HUES64 (cell line): ENCODE results near the gene DDAH2.

Experiments
- H3K27ac ChIP-seq: 2 replicates; pipeline ENCODE4 v1.7.0; 2013; ENCODE audit warnings: low read depth, low read length, inconsistent platforms
- H3K27me3 ChIP-seq: 2 replicates; pipeline ENCODE4 v1.6.1; 2013; ENCODE audit warnings: mild to moderate bottlenecking, low read length; ENCODE audit not compliant: insufficient read depth
- H3K36me3 ChIP-seq: 2 replicates; pipeline ENCODE4 v1.6.1; 2013; ENCODE audit warnings: mild to moderate bottlenecking, low read length; ENCODE audit not compliant: insufficient read depth
- H3K4me1 ChIP-seq: 2 replicates; pipeline ENCODE4 v1.6.1; 2013; ENCODE audit warnings: mild to moderate bottlenecking, low read length, moderate library complexity; ENCODE audit not compliant: insufficient read depth
- H3K4me3 ChIP-seq: 2 replicates; pipeline ENCODE4 v1.5.1; 2013; ENCODE audit warnings: mild to moderate bottlenecking, low read length, moderate library complexity
- H3K9ac ChIP-seq: 2 replicates; pipeline ENCODE4 v1.6.1; 2013; ENCODE audit warnings: mild to moderate bottlenecking, low read depth, low read length
- H3K9me3 ChIP-seq: 2 replicates; pipeline ENCODE4 v1.6.1; 2013; ENCODE audit warnings: low read depth, low read length; ENCODE audit not compliant: insufficient read depth
- WGBS: fragments of 150-250, 120-280 bp; methylation state at CpG from one replicate; pipeline ENCODE4 v1.1.7; 2013; ENCODE audit warnings: missing lambda C conversion rate; 5-methylcytosine and 5-hydroxymethylcytosine counted together

Gene DDAH2

DNA sequence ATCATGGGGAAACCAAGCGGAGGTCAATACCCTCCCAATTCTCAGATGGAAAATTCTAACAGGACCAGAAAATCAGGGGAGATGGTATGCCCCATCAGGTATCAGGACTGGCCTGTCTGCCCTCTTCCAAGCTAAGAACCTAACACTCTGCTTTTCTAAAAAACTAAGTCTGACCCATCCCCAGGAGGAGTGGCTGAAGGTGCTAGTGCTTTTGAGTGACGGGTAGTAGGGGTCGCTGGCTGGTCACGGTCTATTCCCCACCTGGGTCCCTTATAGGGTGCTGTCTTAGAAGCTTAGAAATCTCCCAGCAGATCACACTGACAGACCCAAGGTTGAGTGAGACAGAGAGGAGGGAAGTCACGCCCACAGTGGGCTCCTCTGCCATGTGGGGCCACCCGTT is 35.6 kb downstream of the DDAH2 start:
- H3K9me3 ChIP-seq, result no peaks in the 10 kb centered on the region
- 89% methylated on average over 6 of the region's 6 CpGs for WGBS
- no peaks in the 10 kb centered on the region for H3K4me1 ChIP-seq
- H3K36me3 ChIP-seq, result peaks cover 66% of the 10 kb centered on the region
- no peak overlapping the region for H3K4me3 ChIP-seq
- H3K9ac ChIP-seq, result no peak overlapping the region
- no peak overlapping the region for H3K27ac ChIP-seq
- no peaks in the 10 kb centered on the region for H3K27me3 ChIP-seq

DNA sequence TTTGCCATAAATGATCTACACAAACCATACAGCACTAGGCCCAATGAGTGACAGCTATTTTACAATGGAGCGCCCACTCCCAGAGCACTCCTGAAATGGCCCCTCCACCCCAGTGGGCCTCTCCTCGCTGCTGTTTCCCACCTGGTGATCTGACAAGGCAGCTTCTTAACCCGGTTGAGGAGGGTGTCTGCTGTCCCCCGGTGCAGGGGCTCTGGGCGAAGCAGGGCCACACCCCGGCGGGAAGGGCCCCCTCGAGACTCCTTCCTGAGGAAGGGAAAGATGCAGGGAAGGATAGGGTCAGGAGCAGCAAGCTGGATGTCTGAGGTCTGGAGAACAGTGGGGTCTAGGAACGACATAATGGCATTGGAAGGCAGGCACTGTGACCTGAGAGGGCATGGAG is 36.2 kb downstream of the DDAH2 start:
- H3K27me3 ChIP-seq, result no peaks in the 10 kb centered on the region
- H3K4me1 ChIP-seq, result no peaks in the 10 kb centered on the region
- H3K9me3 ChIP-seq, result no peaks in the 10 kb centered on the region
- H3K4me3 ChIP-seq, result no peak overlapping the region
- no peak overlapping the region for H3K27ac ChIP-seq
- 94% methylated on average over 9 of the region's 9 CpGs for WGBS
- H3K9ac ChIP-seq, result no peak overlapping the region
- peaks cover 72% of the 10 kb centered on the region for H3K36me3 ChIP-seq

GRCh38 chr6:31692353-31692752 is 36.7 kb downstream of the DDAH2 start:
- 96% methylated on average over 4 of the region's 4 CpGs for whole genome bisulfite sequencing
- Histone ChIP-seq H3K9me3 (no peaks in the 10 kb centered on the region), H3K4me3 (no peak overlapping the region), H3K4me1 (no peaks in the 10 kb centered on the region), H3K27ac (no peak overlapping the region), H3K9ac (no peak overlapping the region), H3K36me3 (peaks cover 77% of the 10 kb centered on the region), H3K27me3 (no peaks in the 10 kb centered on the region)

DNA sequence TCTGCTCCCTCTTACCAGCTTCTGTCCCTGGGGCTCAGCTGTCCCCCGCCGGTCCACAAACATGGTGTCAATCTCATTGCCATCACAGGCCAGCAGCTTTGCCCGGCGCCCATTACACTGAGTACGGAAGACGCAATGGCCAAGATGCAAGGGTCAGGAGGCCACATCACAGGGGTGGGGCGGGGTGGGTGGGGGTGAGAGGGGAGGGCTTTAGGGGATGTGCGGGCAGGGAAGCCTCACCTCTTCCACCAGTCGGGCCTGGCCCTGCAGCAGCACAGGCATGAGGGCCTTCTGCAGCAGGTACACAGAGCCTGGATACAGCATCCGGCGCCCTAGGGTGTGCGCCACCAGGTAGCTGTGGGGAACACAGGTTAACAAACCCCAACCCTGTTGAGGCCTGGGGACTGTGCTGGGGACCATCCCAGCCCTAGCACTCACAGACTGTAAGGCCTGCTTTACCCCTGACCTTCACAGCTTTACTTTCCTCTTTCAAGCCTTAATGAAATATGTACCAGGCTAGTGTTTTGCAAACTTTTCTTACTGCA is 37.5 kb downstream of the DDAH2 start:
- 93% methylated on average over 12 of the region's 12 CpGs for WGBS
- H3K36me3 ChIP-seq, result peaks cover 77% of the 10 kb centered on the region

DNA sequence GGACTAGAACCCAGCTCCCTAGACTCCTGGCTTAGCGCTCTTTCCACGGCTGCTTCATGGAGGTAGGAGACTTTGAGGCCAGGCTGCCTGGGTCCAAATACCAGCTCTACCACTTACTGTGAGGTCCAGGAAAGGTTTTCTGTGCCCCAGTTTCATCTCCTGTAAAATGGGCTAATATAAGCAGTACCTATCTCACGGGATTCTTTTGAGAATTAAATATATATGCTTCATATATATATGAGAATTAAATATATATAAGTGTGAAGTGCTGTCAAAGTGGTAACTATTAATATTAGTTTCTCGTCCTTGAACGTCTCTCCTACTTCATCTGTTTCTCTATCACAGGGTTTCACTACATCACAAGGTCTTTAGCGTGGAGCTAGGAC is 38.0 kb downstream of the DDAH2 start:
- Histone ChIP-seq H3K27me3 (no peaks in the 10 kb centered on the region), H3K4me1 (no peaks in the 10 kb centered on the region), H3K36me3 (peaks cover 81% of the 10 kb centered on the region), H3K4me3 (no peak overlapping the region), H3K9ac (no peak overlapping the region), H3K27ac (no peak overlapping the region), H3K9me3 (no peaks in the 10 kb centered on the region)
- WGBS, result 94% methylated on average over 5 of the region's 6 CpGs

More for the DNA sequence above, 37.5 kb downstream of the DDAH2 start:
- Histone ChIP-seq H3K9me3 (no peaks in the 10 kb centered on the region), H3K27me3 (no peaks in the 10 kb centered on the region), H3K9ac (no peak overlapping the region), H3K27ac (no peak overlapping the region), H3K4me3 (no peak overlapping the region), H3K4me1 (no peaks in the 10 kb centered on the region)

- peaks cover 81% of the 10 kb centered on the region for H3K36me3 ChIP-seq
- WGBS, result 71% methylated on average over 8 of the region's 10 CpGs
Observed at GRCh38 chr6:31690231-31691077, 38.6 kb downstream of the DDAH2 start.

GRCh38 chr6:31689249-31690110 is 39.6 kb downstream of the DDAH2 start:
- Histone ChIP-seq H3K4me1 (no peaks in the 10 kb centered on the region), H3K9me3 (no peaks in the 10 kb centered on the region), H3K9ac (no peak overlapping the region), H3K27ac (no peak overlapping the region), H3K27me3 (no peaks in the 10 kb centered on the region), H3K4me3 (no peak overlapping the region), H3K36me3 (peaks cover 73% of the 10 kb centered on the region)
- 89% methylated on average over 11 of the region's 11 CpGs for WGBS

More at GRCh38 chr6:31690231-31691077, 38.6 kb downstream of the DDAH2 start:
- Histone ChIP-seq H3K9ac (no peak overlapping the region), H3K27ac (no peak overlapping the region), H3K9me3 (no peaks in the 10 kb centered on the region), H3K4me3 (no peak overlapping the region), H3K4me1 (no peaks in the 10 kb centered on the region), H3K27me3 (no peaks in the 10 kb centered on the region)

- 83% methylated on average over 14 of the region's 14 CpGs for WGBS
- Histone ChIP-seq H3K27me3 (no peaks in the 10 kb centered on the region), H3K4me3 (no peak overlapping the region), H3K27ac (no peak overlapping the region), H3K9me3 (no peaks in the 10 kb centered on the region), H3K36me3 (peaks cover 62% of the 10 kb centered on the region), H3K4me1 (no peaks in the 10 kb centered on the region), H3K9ac (no peak overlapping the region)
Observed at GRCh38 chr6:31687860-31688693, 41.0 kb downstream of the DDAH2 start.

GRCh38 chr6:31687321-31687720 is 41.8 kb downstream of the DDAH2 start:
- Histone ChIP-seq H3K27me3 (peaks cover 5% of the 10 kb centered on the region), H3K27ac (no peak overlapping the region), H3K9ac (no peak overlapping the region), H3K4me3 (no peak overlapping the region), H3K9me3 (no peaks in the 10 kb centered on the region), H3K4me1 (no peaks in the 10 kb centered on the region), H3K36me3 (peaks cover 57% of the 10 kb centered on the region)
- WGBS, result 87% methylated on average over 8 of the region's 8 CpGs

DNA sequence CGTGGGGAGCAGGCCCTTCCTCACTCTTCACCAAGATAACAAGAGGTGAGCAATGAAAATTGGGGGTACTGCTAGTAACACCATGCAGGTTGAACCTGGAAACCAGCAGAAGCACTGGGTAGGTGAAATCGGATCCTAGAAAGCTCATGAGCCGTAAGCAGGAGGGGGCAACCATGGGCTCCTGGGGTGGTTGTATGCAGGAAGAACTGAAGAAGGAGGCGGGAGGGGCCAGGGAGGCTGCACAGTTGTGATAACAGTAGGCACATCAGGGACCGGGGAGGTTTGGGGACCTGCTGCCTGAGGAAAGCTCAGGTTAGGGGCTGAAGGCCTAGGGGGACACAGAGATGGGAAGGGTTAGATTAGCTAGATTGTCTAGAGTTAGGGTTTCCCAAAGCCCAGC is 42.6 kb downstream of the DDAH2 start:
- Histone ChIP-seq H3K9ac (no peak overlapping the region), H3K27ac (no peak overlapping the region), H3K27me3 (peaks cover 13% of the 10 kb centered on the region), H3K9me3 (no peaks in the 10 kb centered on the region), H3K4me3 (no peak overlapping the region), H3K36me3 (peaks cover 50% of the 10 kb centered on the region), H3K4me1 (no peaks in the 10 kb centered on the region)
- 89% methylated on average over 5 of the region's 5 CpGs for WGBS
